Measurements from ENCODE around the gene TMEM69.

- TF ChIP-seq POLR2AphosphoS5 (IDR thresholded peaks at IDR 0.05; ENCODE audit: insufficient read depth, low read depth, low read length) = no peak
- TF ChIP-seq CTCF (IDR thresholded peaks at IDR 0.05; ENCODE audit: extremely low read depth in 1 of 2, insufficient read depth in 1 of 2, low read depth in 1 of 2, low read length in 2 of 2) = no peak
Observed at GRCh38 chr1:45682942-45683341, 5.0 kb upstream of the TMEM69 start.

Measured in endothelial cell of umbilical vein (primary cell).